DOHH2 (cell line): ENCODE data around the gene SCN4A.
"Not testable (repeated sequence)": the region's sequence is repeated elsewhere in the genome, so short reads cannot be mapped to it uniquely, and the experiment has no call there.

Experiments
- EZH2phosphoT487 ChIP-seq: fragments of 200-600 bp; sonication (generic); IDR thresholded peaks from 2 replicates; pipeline ENCODE4 v1.6.1; 2017; ENCODE audit warnings: borderline replicate concordance, mild to moderate bottlenecking, antibody characterized with exemption, low read length, moderate library complexity, mixed read lengths
- TF ChIP-seq, protein P1 (sequence below): fragments of 200-600 bp; sonication (generic); IDR thresholded peaks from one replicate; pipeline ENCODE4 v1.5.1; 2014; ENCODE audit warnings: antibody characterized with exemption, mild to moderate bottlenecking, low read depth, low read length; ENCODE audit not compliant: poor library complexity, severe bottlenecking

DNA sequence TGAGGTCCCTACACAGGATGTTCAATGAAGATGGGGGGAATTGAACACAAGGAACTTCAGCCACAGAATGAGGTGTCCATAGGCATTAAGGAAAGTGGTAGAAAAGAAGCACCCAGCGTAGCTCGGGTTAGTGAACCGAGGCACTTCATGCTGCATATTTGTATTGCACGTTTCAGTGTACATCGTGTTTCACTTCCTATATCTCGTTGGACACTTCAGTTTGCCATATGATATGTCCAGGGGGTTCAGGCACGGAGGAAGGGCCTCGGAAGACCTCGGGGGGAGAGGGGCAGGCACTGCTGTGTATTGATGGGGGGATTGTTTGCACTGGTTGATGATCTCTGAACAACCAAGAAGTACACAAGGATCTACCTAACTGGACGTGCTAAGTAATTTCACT is 57.0 kb downstream of the SCN4A start:
- TF ChIP-seq, protein P1, sequence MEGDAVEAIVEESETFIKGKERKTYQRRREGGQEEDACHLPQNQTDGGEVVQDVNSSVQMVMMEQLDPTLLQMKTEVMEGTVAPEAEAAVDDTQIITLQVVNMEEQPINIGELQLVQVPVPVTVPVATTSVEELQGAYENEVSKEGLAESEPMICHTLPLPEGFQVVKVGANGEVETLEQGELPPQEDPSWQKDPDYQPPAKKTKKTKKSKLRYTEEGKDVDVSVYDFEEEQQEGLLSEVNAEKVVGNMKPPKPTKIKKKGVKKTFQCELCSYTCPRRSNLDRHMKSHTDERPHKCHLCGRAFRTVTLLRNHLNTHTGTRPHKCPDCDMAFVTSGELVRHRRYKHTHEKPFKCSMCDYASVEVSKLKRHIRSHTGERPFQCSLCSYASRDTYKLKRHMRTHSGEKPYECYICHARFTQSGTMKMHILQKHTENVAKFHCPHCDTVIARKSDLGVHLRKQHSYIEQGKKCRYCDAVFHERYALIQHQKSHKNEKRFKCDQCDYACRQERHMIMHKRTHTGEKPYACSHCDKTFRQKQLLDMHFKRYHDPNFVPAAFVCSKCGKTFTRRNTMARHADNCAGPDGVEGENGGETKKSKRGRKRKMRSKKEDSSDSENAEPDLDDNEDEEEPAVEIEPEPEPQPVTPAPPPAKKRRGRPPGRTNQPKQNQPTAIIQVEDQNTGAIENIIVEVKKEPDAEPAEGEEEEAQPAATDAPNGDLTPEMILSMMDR = not testable (repeated sequence)
- TF ChIP-seq EZH2phosphoT487 = not testable (repeated sequence)
